Measurements from ENCODE around the gene KPNB1. TPM values are rescaled to one million over a fixed set of nuclear protein-coding genes. Genes with fewer than 3 reads are reported as not detected.

KPNB1 gene
- total RNA-seq, 2 donors from 2014 or later: 452 to 500 TPM

DNA sequence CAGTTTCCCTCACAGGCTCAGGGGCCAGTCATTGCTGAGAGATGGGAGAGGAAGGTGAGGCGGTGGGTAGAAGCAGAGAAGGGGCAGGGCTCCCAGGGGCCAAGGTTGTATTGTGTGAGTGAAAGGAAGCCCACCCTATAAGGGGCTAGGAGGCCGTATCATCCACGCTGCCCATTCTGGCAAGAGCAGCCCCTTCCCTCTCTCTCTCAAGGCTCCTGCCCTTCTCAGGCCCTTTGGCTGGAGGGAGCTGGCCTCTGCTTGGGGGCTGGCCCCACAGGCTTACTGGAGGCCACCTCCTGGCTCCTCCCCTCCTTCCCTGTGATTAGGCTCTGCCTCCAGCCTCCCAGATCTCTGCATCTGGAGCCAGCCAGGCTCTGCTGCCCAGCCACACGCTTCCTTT, 51.9 kb downstream of the KPNB1 start:
- Mint-ChIP-seq H3K4me1 (peaks cover 22% of the 10 kb centered on the region), H3K9me3 (no peaks in the 10 kb centered on the region), H3K27me3 (ENCODE audit: insufficient read depth) (peaks cover 1% of the 10 kb centered on the region), H3K36me3 (ENCODE audit: low read depth) (peaks cover 22% of the 10 kb centered on the region), H3K27ac (no peak overlapping the region), H3K4me3 (no peak overlapping the region)
- WGBS, 2 experiments (ENCODE audit: insufficient coverage in 1 of 2, insufficient read length in 1 of 2): 82 to 89% methylated on average over 4 of the region's 4 CpGs
- Histone ChIP-seq H3K27ac (ENCODE audit: low read depth, low read length) (no peak overlapping the region), H3K36me3 (ENCODE audit: control insufficient read depth, insufficient read depth, low read length) (peaks cover 14% of the 10 kb centered on the region), H3K27me3 (ENCODE audit: control insufficient read depth, insufficient read depth, low read length, poor library complexity, severe bottlenecking) (no peaks in the 10 kb centered on the region), H3K4me3 (ENCODE audit: low read length) (no peak overlapping the region), H3K9ac (ENCODE audit: extremely low read depth, low read length, poor library complexity, severe bottlenecking) (no peak overlapping the region), H3K4me1 (ENCODE audit: control insufficient read depth, insufficient read depth, low read length) (peaks cover 5% of the 10 kb centered on the region), H3K9me3 (ENCODE audit: control insufficient read depth, low read length) (no peaks in the 10 kb centered on the region)
- TF ChIP-seq, protein P1, sequence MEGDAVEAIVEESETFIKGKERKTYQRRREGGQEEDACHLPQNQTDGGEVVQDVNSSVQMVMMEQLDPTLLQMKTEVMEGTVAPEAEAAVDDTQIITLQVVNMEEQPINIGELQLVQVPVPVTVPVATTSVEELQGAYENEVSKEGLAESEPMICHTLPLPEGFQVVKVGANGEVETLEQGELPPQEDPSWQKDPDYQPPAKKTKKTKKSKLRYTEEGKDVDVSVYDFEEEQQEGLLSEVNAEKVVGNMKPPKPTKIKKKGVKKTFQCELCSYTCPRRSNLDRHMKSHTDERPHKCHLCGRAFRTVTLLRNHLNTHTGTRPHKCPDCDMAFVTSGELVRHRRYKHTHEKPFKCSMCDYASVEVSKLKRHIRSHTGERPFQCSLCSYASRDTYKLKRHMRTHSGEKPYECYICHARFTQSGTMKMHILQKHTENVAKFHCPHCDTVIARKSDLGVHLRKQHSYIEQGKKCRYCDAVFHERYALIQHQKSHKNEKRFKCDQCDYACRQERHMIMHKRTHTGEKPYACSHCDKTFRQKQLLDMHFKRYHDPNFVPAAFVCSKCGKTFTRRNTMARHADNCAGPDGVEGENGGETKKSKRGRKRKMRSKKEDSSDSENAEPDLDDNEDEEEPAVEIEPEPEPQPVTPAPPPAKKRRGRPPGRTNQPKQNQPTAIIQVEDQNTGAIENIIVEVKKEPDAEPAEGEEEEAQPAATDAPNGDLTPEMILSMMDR (conservative IDR thresholded peaks at IDR 0.05): no peak
- DNase-seq: peak; percentile 80

DNA sequence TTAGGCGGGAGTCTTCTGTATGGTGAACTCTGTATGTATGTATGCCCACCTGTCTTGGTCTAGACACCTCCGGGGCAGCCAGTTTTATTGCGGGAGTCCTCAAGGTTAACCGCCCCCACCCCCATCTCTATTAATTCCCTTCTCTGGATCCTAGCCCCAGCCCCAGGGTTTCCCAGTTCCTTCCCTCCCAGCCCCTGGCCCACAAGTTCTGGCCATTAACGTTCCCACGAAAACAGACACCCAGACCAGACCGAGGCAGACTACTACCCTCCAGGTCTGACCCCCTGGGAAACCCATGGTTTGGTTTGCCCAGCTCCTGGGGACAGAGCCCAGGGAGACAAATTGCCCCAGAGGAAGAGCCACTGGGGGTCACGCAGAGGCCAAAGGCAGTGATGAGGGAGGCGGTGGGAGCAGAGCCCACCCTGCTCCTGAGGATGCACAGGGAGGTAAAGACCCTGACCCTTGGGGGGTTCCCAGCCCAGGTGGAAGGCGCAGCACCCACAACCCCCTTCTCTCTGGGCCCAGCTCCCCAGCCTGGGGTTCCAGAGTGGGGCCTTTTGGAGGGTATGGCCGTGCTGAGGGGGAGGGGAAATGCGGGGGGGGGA, 52.8 kb downstream of the KPNB1 start:
- Mint-ChIP-seq H3K4me3 (no peak overlapping the region), H3K9me3 (no peaks in the 10 kb centered on the region), H3K27ac (no peak overlapping the region), H3K36me3 (ENCODE audit: low read depth) (peaks cover 15% of the 10 kb centered on the region), H3K27me3 (ENCODE audit: insufficient read depth) (peaks cover 6% of the 10 kb centered on the region), H3K4me1 (peaks cover 28% of the 10 kb centered on the region)
- DNase-seq: no peak
- Histone ChIP-seq H3K9me3 (ENCODE audit: control insufficient read depth, low read length) (no peaks in the 10 kb centered on the region), H3K4me3 (ENCODE audit: low read length) (no peak overlapping the region), H3K27me3 (ENCODE audit: control insufficient read depth, insufficient read depth, low read length, poor library complexity, severe bottlenecking) (no peaks in the 10 kb centered on the region), H3K27ac (ENCODE audit: low read depth, low read length) (no peak overlapping the region), H3K36me3 (ENCODE audit: control insufficient read depth, insufficient read depth, low read length) (peaks cover 14% of the 10 kb centered on the region), H3K9ac (ENCODE audit: extremely low read depth, low read length, poor library complexity, severe bottlenecking) (no peak overlapping the region), H3K4me1 (ENCODE audit: control insufficient read depth, insufficient read depth, low read length) (peaks cover 5% of the 10 kb centered on the region)
- TF ChIP-seq, protein P1 (conservative IDR thresholded peaks at IDR 0.05): no peak
- WGBS, 2 experiments (ENCODE audit: insufficient coverage in 1 of 2, insufficient read length in 1 of 2): 91 to 94% methylated on average over 3 to 12 of the region's 12 CpGs

DNA sequence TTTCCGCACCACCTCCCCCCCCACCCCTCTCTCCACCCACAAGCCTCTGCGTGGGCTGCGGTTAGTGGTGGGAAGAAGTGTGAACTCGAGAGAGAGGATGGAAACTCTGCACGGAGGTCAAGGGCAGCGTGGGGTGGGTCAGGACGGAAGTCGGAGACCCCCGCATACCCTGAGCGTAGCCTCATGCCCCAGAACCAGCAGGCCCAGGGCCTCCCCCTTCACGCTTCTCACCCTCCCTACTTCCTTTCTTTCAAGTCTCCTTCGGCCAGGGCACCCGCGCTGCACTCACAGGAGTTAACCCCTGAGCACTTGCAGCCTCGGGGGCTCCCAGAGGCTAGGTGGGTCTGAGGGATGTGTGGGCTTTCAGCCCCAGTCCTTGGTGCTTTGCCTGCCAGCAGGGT, 53.5 kb downstream of the KPNB1 start:
- Mint-ChIP-seq H3K27ac (no peak overlapping the region), H3K27me3 (ENCODE audit: insufficient read depth) (peaks cover 13% of the 10 kb centered on the region), H3K4me3 (no peak overlapping the region), H3K36me3 (ENCODE audit: low read depth) (peaks cover 12% of the 10 kb centered on the region), H3K9me3 (no peaks in the 10 kb centered on the region), H3K4me1 (peaks cover 28% of the 10 kb centered on the region)
- Histone ChIP-seq H3K9me3 (ENCODE audit: control insufficient read depth, low read length) (no peaks in the 10 kb centered on the region), H3K9ac (ENCODE audit: extremely low read depth, low read length, poor library complexity, severe bottlenecking) (no peak overlapping the region), H3K4me1 (ENCODE audit: control insufficient read depth, insufficient read depth, low read length) (peaks cover 5% of the 10 kb centered on the region), H3K4me3 (ENCODE audit: low read length) (no peak overlapping the region), H3K27me3 (ENCODE audit: control insufficient read depth, insufficient read depth, low read length, poor library complexity, severe bottlenecking) (peaks cover 6% of the 10 kb centered on the region), H3K27ac (ENCODE audit: low read depth, low read length) (no peak overlapping the region), H3K36me3 (ENCODE audit: control insufficient read depth, insufficient read depth, low read length) (peaks cover 14% of the 10 kb centered on the region)
- TF ChIP-seq, protein P1 (conservative IDR thresholded peaks at IDR 0.05): no peak
- no peak for DNase-seq
- 87 to 92% methylated on average over 6 to 14 of the region's 15 CpGs for whole genome bisulfite sequencing, 2 experiments (ENCODE audit: insufficient coverage in 1 of 2, insufficient read length in 1 of 2)
